Ishikawa (cell line): ENCODE data around the gene BSX.

Experiments
- CEBPB ChIP-seq: IDR thresholded peaks from 2 replicates; pipeline ENCODE4 v1.6.1; 2012
- CREB1 ChIP-seq: IDR thresholded peaks from 2 replicates; pipeline ENCODE4 v1.6.1; 2012; ENCODE audit warnings: low read depth
- EGR1 ChIP-seq: IDR thresholded peaks from 2 replicates; pipeline ENCODE4 v1.6.1; 2012
- EP300 ChIP-seq: IDR thresholded peaks from 2 replicates; pipeline ENCODE4 v1.6.1; 2012; ENCODE audit warnings: borderline replicate concordance
- FOXM1 ChIP-seq: IDR thresholded peaks from 2 replicates; pipeline ENCODE4 v1.6.1; 2012; ENCODE audit warnings: low read depth, borderline replicate concordance
- MAX ChIP-seq: IDR thresholded peaks from 2 replicates; pipeline ENCODE4 v1.6.1; 2012
- NFIC ChIP-seq: IDR thresholded peaks from 2 replicates; pipeline ENCODE4 v1.6.1; 2012
- RAD21 ChIP-seq: IDR thresholded peaks from 2 replicates; pipeline ENCODE4 v1.6.1; 2012; ENCODE audit warnings: low read depth
- REST ChIP-seq: IDR thresholded peaks from 2 replicates; pipeline ENCODE4 v1.6.1; 2012; ENCODE audit warnings: low read depth, mild to moderate bottlenecking
- TAF1 ChIP-seq: IDR thresholded peaks from 2 replicates; pipeline ENCODE4 v1.6.1; 2012; ENCODE audit warnings: low read depth, mild to moderate bottlenecking
- TCF12 ChIP-seq: IDR thresholded peaks from 2 replicates; pipeline ENCODE4 v1.6.1; 2012; ENCODE audit warnings: low read depth
- TEAD4 ChIP-seq: IDR thresholded peaks from 2 replicates; pipeline ENCODE4 v1.6.1; 2012
- USF1 ChIP-seq: IDR thresholded peaks from 2 replicates; pipeline ENCODE4 v1.6.1; 2012
- YY1 ChIP-seq: IDR thresholded peaks from 2 replicates; pipeline ENCODE4 v1.6.1; 2012; ENCODE audit warnings: low read depth
- ZBTB7A ChIP-seq: IDR thresholded peaks from 2 replicates; pipeline ENCODE4 v1.6.1; 2012; ENCODE audit warnings: low read depth

Gene BSX

GRCh38 chr11:122954455-122954854 is 27.2 kb downstream of the BSX start:
- no peak for TF ChIP-seq MAX
- no peak for TF ChIP-seq RAD21
- TF ChIP-seq TCF12 = no peak
- no peak for TF ChIP-seq FOXM1
- TF ChIP-seq CREB1 = no peak
- TF ChIP-seq TEAD4 = no peak
- no peak for TF ChIP-seq REST
- TF ChIP-seq USF1 = no peak
- TF ChIP-seq NFIC = no peak
- TF ChIP-seq CEBPB = no peak

- TF ChIP-seq YY1 (no peak), CREB1 (no peak), TCF12 (no peak), REST (no peak), EGR1 (no peak), USF1 (no peak), MAX (no peak), EP300 (no peak), RAD21 (no peak), TEAD4 (no peak), CEBPB (no peak), NFIC (no peak), ZBTB7A (no peak), TAF1 (no peak), FOXM1 (no peak)
Observed at GRCh38 chr11:122951211-122951610, 30.4 kb downstream of the BSX start.

- TF ChIP-seq FOXM1 (no peak), YY1 (no peak), EP300 (no peak), RAD21 (no peak), ZBTB7A (no peak), MAX (no peak), USF1 (no peak), CREB1 (no peak), TEAD4 (no peak), EGR1 (no peak), NFIC (no peak), TCF12 (no peak), CEBPB (no peak), TAF1 (no peak), REST (no peak)
Observed at GRCh38 chr11:122938557-122938956, 43.1 kb downstream of the BSX start.

GRCh38 chr11:122937983-122938382 is 43.7 kb downstream of the BSX start:
- TF ChIP-seq TAF1 (no peak), EP300 (no peak), YY1 (no peak), ZBTB7A (no peak), CEBPB (no peak), USF1 (no peak), RAD21 (no peak), FOXM1 (no peak), TEAD4 (no peak), CREB1 (no peak)
